Inflammatory macrophage treated with lipopolysaccharide for 1 hour (primary cell): Measurements from ENCODE around the gene LTK.

Experiments used
- DNase-seq, 2 donors: peaks; one replicate each; pipeline ENCODE4 v3.0.0-alpha.2; 2020 to 2022

LTK gene

GRCh38 chr15:41523097-41523496 lies 9.5 kb upstream of the LTK start:
- no peak for DNase-seq

- no peak for DNase-seq
These were observed 8.0 kb upstream of the LTK start for GRCh38 chr15:41521614-41522013.

- DNase-seq = no peak
These were observed 7.0 kb upstream of the LTK start for GRCh38 chr15:41520636-41521035.

GRCh38 chr15:41517895-41518449 lies 4.3 kb upstream of the LTK start:
- no peak for DNase-seq

GRCh38 chr15:41512940-41513505 lies 604 bp downstream of the LTK start:
- DNase-seq = peak in 1 of 2 donors; percentile 20

- no peak for DNase-seq
These were observed 1.1 kb downstream of the LTK start for GRCh38 chr15:41512512-41512939.

GRCh38 chr15:41511899-41512369 lies 1.7 kb downstream of the LTK start:
- no peak for DNase-seq

GRCh38 chr15:41511331-41511898 lies 2.2 kb downstream of the LTK start:
- no peak for DNase-seq

GRCh38 chr15:41510728-41511127 lies 2.9 kb downstream of the LTK start:
- no peak for DNase-seq

- no peak for DNase-seq
These were observed 5.8 kb downstream of the LTK start for GRCh38 chr15:41507820-41508290.

- DNase-seq = no peak
These were observed 6.8 kb downstream of the LTK start for GRCh38 chr15:41506796-41507341.

GRCh38 chr15:41505776-41506175 lies 7.9 kb downstream of the LTK start:
- DNase-seq = no peak

- DNase-seq = no peak
These were observed 8.7 kb downstream of the LTK start for GRCh38 chr15:41504751-41505492.

GRCh38 chr15:41503669-41504010 lies 10.0 kb downstream of the LTK start:
- DNase-seq = no peak

GRCh38 chr15:41502795-41503668 lies 10.6 kb downstream of the LTK start:
- DNase-seq = no peak

GRCh38 chr15:41501931-41502794 lies 11.5 kb downstream of the LTK start:
- peak in 1 of 2 donors; percentile 19 for DNase-seq

GRCh38 chr15:41501191-41501917 lies 12.3 kb downstream of the LTK start:
- DNase-seq = no peak

GRCh38 chr15:41499109-41499851 lies 14.3 kb downstream of the LTK start:
- no peak for DNase-seq

GRCh38 chr15:41498657-41499056 lies 15.0 kb downstream of the LTK start:
- DNase-seq = no peak
